LNCaP clone FGC (cell line): ENCODE data around the gene EML1.

Experiments
- DNase-seq: peaks from one replicate; pipeline ENCODE4 v3.0.0-alpha.2; 2011; ENCODE audit warnings: low read depth
- H3K4me3 ChIP-seq: 2 replicates; pipeline ENCODE4 v1.5.1; 2011; ENCODE audit warnings: mild to moderate bottlenecking, low read depth, low read length, control low read depth
- CTCF ChIP-seq: IDR thresholded peaks from 2 replicates; pipeline ENCODE4 v1.5.1; 2012; ENCODE audit warnings: mild to moderate bottlenecking; ENCODE audit not compliant: control insufficient read depth, insufficient read depth; ENCODE audit errors: extremely low read depth

Gene EML1

GRCh38 chr14:99921425-99921824, 128.2 kb downstream of the EML1 start:
- no peak for TF ChIP-seq CTCF
- DNase-seq, result no peak
- H3K4me3 ChIP-seq, result no peak overlapping the region

- no peak for DNase-seq
- TF ChIP-seq CTCF, result no peak
- no peak overlapping the region for H3K4me3 ChIP-seq
Measured at GRCh38 chr14:99924379-99924778, 131.2 kb downstream of the EML1 start.

GRCh38 chr14:99925471-99925870, 132.3 kb downstream of the EML1 start:
- H3K4me3 ChIP-seq, result no peak overlapping the region
- TF ChIP-seq CTCF, result no peak
- no peak for DNase-seq

GRCh38 chr14:99928963-99929362, 135.8 kb downstream of the EML1 start:
- no peak for TF ChIP-seq CTCF
- no peak for DNase-seq
- H3K4me3 ChIP-seq, result no peak overlapping the region

- H3K4me3 ChIP-seq, result no peak overlapping the region
- TF ChIP-seq CTCF, result no peak
- no peak for DNase-seq
Measured at GRCh38 chr14:99929601-99930000, 136.4 kb downstream of the EML1 start.

GRCh38 chr14:99930420-99931274, 137.4 kb downstream of the EML1 start:
- no peak for DNase-seq
- no peak for TF ChIP-seq CTCF
- no peak overlapping the region for H3K4me3 ChIP-seq

GRCh38 chr14:99931308-99931707, 138.1 kb downstream of the EML1 start:
- no peak overlapping the region for H3K4me3 ChIP-seq
- no peak for TF ChIP-seq CTCF
- no peak for DNase-seq
